Gastrocnemius medialis (tissue), 4 donors: ENCODE data around the gene CES4A.

Experiments
- POLR2A ChIP-seq, 2 donors: fragments of 450-650 bp; IDR thresholded peaks; one replicate each; pipeline ENCODE4 v1.6.1; 2017; ENCODE audit warnings: antibody characterized with exemption in 2 of 2, mild to moderate bottlenecking in 2 of 2, moderate library complexity in 2 of 2
- TF ChIP-seq, protein P1 (sequence below), 5 experiments: fragments of 450-650 bp in 3 of 5; fragments of 200-600 bp in 2 of 5; sonication (generic) in 2 of 5; IDR thresholded peaks in 4 of 5; conservative IDR thresholded peaks in 1 of 5; 1 replicate in 4 of 5; 2 replicates in 1 of 5; pipeline ENCODE4 v1.5.1; 2016 to 2019; ENCODE audit warnings: antibody characterized with exemption in 5 of 5, mild to moderate bottlenecking in 3 of 5, moderate library complexity in 3 of 5

DNA sequence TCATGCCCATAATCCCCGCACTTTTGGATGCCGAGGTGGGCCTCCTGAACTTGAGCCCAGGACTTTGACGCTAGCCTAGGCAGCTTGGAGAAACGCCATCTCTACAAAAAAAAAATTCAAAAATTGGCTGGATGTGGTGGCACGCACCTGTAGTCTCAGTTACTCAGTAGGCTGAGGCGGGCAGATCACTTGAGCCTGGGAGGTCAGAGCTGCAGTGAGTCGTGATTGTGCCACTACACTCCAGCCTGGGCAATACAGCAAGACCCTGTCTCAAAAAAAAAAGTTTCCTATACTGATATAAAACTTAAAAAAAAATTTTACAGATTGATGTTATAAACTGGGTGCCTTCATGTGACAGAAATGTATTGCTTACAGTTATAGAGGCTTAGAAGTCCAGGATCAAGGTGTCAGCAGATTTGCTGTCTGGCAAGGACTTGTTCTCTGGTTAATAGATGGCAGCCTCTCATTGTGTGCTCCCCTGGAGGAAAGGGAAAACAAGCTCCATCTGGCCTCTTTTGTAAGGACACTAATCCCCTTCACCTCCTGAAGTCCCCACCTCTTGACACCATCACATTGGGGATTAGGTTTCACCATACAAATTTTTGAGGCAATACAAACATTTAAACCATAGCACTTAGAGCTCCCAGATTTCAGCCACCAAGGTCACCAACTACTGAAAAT is 35.8 kb upstream of the CES4A start:
- no peak for TF ChIP-seq POLR2A (IDR thresholded peaks at IDR 0.05)
- TF ChIP-seq, protein P1, sequence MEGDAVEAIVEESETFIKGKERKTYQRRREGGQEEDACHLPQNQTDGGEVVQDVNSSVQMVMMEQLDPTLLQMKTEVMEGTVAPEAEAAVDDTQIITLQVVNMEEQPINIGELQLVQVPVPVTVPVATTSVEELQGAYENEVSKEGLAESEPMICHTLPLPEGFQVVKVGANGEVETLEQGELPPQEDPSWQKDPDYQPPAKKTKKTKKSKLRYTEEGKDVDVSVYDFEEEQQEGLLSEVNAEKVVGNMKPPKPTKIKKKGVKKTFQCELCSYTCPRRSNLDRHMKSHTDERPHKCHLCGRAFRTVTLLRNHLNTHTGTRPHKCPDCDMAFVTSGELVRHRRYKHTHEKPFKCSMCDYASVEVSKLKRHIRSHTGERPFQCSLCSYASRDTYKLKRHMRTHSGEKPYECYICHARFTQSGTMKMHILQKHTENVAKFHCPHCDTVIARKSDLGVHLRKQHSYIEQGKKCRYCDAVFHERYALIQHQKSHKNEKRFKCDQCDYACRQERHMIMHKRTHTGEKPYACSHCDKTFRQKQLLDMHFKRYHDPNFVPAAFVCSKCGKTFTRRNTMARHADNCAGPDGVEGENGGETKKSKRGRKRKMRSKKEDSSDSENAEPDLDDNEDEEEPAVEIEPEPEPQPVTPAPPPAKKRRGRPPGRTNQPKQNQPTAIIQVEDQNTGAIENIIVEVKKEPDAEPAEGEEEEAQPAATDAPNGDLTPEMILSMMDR (IDR thresholded peaks at IDR 0.05 in 4 of 5, conservative IDR thresholded peaks at IDR 0.05 in 1 of 5) = no peak
